H1 (cell line): ENCODE results near the gene ALOX15.

Experiments
- CHD2 ChIP-seq: IDR thresholded peaks from 2 replicates; pipeline ENCODE4 v1.6.1; 2012; ENCODE audit warnings: low read length, improper control_type of control experiment
- EZH2 ChIP-seq: fragments of 200-600 bp; sonication (generic); IDR thresholded peaks from 2 replicates; pipeline ENCODE4 v1.7.1; 2012; ENCODE audit warnings: low read depth, mild to moderate bottlenecking, moderate library complexity, low read length, inconsistent platforms; ENCODE audit not compliant: severe bottlenecking
- POLR2A ChIP-seq, 2 experiments: IDR thresholded peaks; 1 replicate in 1 of 2; 2 replicates in 1 of 2; pipeline ENCODE4 v1.6.1; 2011; ENCODE audit warnings: low read depth in 2 of 2, low read length in 2 of 2, mild to moderate bottlenecking in 2 of 2; ENCODE audit errors: control extremely low read depth in 1 of 2
- POLR2AphosphoS5 ChIP-seq: IDR thresholded peaks from 2 replicates; pipeline ENCODE4 v1.6.1; 2011; ENCODE audit warnings: low read depth, low read length
- TF ChIP-seq, protein P1 (sequence below), 3 experiments: IDR thresholded peaks; 1 replicate in 2 of 3; 2 replicates in 1 of 3; pipeline versions ENCODE4 v1.5.1 to v1.6.1; 2011; ENCODE audit warnings: low read length in 3 of 3, mild to moderate bottlenecking in 3 of 3, inconsistent platforms in 2 of 3, low read depth in 1 of 3, moderate library complexity in 1 of 3; ENCODE audit not compliant: insufficient read depth in 1 of 3; ENCODE audit errors: control extremely low read depth in 1 of 3

DNA sequence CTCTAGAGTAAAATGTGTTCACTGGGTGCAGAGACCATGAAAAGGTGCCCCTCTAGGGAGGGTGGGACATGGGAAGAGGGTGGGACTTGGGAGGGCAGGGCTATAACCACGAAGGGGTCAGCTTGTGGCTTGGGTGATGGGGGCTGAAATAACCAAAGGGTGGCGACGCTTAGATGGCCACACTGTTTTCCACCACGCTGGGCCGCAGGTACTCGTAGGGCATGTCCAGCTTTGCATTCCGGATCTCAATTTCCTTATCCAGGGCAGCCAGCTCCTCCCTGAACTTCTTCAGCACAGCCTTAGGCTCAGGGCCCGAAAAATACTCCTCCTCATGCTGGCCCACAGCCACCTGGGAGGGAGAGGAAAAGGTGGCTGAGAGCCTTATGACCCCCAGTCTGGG lies 10.0 kb downstream of the ALOX15 start:
- TF ChIP-seq, protein P1, sequence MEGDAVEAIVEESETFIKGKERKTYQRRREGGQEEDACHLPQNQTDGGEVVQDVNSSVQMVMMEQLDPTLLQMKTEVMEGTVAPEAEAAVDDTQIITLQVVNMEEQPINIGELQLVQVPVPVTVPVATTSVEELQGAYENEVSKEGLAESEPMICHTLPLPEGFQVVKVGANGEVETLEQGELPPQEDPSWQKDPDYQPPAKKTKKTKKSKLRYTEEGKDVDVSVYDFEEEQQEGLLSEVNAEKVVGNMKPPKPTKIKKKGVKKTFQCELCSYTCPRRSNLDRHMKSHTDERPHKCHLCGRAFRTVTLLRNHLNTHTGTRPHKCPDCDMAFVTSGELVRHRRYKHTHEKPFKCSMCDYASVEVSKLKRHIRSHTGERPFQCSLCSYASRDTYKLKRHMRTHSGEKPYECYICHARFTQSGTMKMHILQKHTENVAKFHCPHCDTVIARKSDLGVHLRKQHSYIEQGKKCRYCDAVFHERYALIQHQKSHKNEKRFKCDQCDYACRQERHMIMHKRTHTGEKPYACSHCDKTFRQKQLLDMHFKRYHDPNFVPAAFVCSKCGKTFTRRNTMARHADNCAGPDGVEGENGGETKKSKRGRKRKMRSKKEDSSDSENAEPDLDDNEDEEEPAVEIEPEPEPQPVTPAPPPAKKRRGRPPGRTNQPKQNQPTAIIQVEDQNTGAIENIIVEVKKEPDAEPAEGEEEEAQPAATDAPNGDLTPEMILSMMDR (IDR thresholded peaks at IDR 0.05; ENCODE audit: control extremely low read depth in 1 of 3, insufficient read depth in 1 of 3, low read depth in 1 of 3, low read length in 3 of 3) = no peak
- no peak for TF ChIP-seq CHD2
- TF ChIP-seq EZH2 = no peak
- no peak for TF ChIP-seq POLR2A (IDR thresholded peaks at IDR 0.05; ENCODE audit: control extremely low read depth in 1 of 2, low read depth in 2 of 2, low read length in 2 of 2)
- no peak for TF ChIP-seq POLR2AphosphoS5
